ENCODE results near the gene TYSND1.
A peak's percentile ranks its signal among the peaks of the same experiment; 100 is the strongest.
"Not testable (repeated sequence)": the region's sequence is repeated elsewhere in the genome, so short reads cannot be mapped to it uniquely, and the experiment has no call there.

The TYSND1 gene, protein sequence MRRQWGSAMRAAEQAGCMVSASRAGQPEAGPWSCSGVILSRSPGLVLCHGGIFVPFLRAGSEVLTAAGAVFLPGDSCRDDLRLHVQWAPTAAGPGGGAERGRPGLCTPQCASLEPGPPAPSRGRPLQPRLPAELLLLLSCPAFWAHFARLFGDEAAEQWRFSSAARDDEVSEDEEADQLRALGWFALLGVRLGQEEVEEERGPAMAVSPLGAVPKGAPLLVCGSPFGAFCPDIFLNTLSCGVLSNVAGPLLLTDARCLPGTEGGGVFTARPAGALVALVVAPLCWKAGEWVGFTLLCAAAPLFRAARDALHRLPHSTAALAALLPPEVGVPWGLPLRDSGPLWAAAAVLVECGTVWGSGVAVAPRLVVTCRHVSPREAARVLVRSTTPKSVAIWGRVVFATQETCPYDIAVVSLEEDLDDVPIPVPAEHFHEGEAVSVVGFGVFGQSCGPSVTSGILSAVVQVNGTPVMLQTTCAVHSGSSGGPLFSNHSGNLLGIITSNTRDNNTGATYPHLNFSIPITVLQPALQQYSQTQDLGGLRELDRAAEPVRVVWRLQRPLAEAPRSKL

DNA sequence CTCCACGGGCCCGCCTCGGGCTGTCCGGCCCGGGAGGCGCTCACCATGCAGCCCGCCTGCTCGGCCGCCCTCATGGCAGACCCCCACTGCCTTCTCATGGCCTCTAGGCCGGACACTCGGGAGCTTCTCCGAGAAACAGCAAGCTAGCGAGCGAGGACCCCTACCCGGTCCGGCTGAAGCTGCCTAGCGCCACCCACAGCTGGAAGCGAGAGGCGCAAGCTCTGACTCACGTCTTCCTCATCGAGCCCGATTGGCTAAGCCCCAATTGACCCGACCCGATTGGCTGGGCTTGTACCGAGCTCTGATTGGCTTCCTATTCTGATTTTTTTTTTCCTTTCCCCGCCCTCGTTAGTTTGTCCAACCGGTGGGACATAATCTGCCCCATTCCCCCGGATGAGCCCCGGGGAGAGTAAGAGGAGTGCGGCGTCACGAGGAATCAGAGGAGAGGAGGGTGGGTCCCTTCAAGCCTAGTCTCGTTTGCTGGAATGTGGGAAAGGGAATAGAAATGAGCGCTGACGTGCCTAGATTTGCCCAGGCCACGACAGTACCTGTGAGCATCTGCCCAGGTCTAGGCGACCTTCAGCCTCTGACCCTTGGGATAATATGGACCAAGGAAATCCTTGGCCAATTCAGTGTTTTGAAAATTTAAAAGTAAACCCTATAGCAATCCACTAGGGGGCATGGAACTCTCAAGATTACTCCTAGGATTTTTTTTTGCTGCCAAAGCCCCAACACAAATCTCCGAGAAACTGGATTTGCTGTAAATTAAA, at the start of gene TYSND1:
Gene TYSND1, minus strand, starts transcription at position 212 of the 770 bp plus-strand sequence. Its CDS starts 114 bp downstream, at position 98.
- DNase-seq: peak; percentile 99

DNA sequence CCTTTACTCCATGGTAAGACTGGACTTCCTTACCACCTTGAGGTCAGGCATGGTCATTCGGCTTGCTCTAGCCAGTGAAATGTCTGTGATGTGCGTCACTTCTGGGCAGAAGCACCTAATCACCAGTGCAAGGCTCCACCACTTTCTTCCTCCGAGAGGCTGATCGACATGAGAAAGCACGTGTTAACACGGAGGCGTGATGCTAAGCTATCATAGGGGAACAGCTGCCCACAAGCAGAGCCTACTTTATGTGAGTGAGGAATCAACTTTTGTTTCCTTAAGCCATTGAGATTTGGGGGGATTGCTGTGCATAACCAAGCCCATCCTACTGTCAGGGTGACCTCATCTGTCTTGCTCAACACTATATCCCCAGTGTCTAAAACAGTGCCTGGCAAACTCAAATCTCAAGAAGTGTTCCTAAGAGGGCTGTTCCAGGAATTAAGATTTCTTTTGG, 46.9 kb upstream of the TYSND1 start:
- no peak for DNase-seq

DNA sequence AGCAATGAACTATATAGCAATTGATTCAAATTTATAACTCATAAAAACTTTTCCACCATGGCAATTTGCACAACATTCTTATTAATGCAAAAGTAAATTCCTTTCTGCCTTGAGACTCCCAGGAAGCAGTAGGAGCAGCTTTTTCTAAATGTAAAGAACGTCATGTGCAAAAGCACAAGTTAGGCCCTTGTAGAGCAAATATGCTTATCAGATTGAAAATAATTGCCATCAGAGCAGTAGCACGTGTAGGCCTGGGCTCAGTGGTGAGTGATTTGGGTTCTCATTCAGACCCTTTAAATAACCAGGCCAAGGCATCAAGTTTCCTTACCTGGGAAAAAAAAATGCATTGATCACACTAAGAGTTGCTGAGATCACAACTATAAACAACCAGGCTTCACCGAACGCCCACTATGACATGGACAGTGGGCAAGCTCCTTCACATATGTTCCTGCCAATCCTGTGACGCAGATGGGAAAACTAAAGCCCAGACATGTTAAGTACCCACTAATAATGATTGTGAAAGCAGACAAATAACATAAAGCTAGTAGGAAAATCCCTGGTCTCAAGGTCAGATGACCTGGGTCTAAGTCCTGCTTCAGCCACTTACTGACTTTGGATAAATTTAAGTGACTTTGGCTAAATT, 45.9 kb upstream of the TYSND1 start:
- DNase-seq: no peak

DNA sequence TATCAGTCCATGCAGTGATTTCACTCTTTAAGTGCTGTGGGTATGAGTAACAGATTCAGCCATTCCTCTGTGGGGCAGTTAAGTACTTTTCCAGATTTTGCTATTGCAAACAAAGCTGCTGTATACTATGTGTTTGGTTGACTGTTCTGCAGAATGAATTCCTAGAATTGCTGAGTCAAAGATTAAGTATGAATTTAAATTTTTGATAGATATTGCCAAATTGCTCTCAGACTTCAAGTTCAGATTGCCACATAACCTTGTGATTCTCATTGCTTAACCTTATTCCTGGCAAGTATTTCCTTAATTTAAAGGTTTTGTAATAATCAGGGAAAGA, 45.4 kb upstream of the TYSND1 start:
- no peak for DNase-seq

DNA sequence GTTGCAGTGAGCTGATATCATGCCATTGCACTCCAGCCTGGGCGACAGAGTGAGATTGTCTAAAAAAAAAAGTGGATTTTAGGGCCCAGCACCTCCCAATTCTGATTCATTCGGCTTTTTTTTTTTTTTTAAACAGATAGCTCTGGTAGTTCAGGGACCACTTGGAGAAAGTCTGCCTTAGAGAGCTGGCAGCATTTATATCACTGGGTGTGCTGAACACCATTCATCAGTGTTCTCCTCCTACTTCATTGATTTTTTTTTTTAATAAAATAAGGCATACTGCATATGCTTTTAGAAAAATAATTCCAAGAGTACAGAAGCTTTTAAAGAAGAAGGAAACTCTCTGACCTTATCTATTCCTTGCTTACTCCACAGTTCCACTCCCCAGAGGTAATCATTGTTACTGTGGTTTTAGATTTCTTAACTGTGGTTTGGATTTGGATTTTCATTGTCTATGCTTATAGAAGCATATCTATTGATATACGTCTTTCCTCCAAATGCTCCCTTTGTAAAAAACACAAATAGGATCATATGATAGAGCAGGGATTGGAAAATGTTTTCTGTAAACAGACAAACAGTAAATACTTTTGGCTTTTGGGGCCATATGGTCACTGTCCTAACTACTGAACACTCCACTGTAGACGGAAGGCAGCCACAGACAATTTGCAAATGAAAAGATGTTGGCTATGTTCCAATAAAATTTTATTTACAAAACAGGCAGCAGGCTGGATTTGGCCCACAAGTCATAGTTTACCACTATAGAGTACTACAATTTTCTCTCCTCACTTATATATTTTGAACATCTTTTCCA, 44.9 kb upstream of the TYSND1 start:
- no peak for DNase-seq

DNA sequence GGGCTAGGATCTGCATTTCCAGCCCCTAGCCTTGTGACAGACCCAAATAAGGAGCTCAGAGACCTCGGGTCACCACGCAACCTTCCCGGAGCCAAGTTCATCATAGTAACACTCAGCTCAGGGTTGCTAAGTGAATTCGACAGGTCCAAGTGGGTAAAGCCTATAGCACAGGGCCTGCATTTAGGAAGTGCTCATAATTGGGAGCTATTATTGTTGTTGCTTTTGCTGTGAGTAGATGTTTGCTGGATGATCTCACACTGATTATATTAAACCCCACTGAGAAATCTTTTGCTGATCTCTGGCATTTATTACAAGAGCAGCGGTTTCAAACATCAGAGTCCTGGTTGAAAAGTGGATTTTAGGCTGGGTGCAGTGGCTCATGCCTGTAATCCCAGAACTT, 44.1 kb upstream of the TYSND1 start:
- DNase-seq: no peak

DNA sequence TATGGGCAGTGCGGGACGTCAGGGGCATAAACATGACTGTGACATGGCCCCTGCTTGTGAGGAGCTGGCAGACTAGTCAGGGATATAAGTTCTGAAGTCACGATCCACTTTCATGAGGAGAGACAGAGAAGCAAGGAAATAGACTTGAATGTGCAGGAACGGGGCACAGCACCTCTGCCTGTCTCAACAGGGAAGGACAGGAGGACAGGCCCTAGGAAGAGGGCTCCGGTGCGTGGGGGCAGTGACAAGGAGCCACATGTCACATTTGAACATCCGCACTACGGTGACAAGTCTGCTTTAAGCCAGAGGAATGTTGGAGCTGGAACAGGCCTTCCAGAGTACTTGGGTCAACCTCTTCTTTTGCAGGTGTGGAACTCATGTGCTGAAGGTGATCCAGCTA, 43.6 kb upstream of the TYSND1 start:
- no peak for DNase-seq

DNA sequence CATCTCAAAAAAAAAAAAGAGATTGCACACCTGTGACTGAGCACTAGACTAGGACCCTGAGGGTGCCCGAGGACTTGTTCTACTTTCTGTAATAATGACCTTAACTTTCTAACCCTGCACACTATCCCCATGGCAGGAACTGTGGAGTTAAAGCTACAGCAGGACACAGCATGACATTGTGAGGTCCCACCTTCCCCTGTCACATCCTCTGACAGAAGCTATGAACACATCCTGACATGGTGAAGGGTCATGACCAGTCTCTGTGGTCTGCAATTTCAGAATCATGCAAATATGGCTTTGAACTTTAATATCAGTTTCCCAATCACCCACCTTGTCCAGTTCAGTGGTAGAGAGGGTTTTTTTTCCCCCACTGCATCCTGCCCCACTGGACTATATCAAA, 42.3 kb upstream of the TYSND1 start:
- no peak for DNase-seq

DNA sequence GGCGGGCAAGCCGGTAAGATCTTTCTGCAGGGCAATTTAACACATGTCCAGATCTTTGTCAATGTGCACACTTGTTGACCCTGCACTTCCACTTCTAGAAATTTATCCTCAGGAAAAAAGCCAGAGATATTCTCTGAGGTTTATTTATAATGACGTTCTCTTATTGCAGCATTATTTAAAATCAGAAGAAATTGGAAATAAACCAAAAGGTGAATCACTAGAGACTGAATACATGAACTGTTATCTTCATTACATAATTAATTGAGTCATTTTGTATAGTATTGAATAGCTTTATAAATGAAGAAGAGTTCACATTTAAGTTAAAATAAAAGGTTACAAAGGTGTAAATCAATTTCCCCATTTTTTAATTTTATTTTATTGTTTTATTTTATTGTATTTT, 40.1 kb upstream of the TYSND1 start:
- DNase-seq: no peak

DNA sequence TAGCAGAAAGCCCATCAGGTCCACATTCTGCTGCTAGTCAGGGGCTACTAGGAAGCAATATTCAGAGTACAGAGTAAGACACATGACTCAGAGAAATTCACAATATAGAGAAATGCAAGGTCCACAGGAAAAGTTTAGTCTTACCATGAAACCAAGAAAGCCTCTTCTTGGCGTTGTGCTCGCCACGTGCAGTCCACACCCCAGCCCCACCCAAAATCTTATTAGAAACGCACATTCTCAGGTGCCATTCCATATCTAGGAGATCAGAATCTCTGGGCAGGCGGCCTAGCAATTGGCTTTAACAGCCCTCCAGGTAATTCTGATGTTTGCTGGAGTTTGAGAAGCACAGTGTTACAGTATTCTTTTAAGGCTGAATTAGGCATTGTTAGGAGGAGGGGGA, 39.6 kb upstream of the TYSND1 start:
- DNase-seq: no peak

DNA sequence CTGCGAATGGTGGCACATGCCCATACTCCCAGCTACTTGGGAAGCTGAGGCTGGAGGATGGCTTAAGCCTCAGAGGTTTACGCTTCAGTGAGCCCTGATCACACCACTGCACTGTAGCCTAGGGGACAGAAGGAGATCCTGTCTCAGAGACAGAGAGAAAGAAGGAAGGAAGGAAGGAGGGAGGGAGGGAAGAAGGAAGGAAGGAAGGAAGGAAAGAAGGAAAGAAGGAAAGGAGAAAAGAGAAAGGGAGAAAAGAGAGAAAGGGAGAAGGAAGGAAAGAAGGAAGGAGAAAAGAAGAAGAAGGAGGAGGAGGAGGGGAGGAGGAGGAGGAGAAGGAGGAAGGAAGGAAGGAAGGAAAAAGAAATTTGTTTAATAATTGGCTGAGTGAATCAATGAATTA, 36.8 kb upstream of the TYSND1 start:
- DNase-seq: no peak

DNA sequence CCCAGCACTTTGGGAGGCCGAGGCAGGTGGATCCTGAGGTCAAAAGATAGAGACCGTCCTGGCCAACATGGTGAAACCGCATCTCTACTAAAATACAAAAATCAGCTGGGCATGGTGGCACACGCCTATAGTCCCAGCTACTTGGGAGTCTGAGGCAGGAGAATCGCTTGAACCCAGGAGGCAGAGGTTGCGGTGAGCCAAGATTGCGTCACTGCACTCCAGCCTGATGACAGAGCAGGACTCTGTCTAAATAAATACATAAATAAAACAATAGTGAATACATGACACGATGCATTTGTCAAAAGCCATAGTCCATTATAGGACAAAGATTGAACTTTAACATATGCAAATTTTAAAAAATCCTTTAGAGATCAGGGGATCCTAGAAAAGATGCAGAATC, 32.7 kb upstream of the TYSND1 start:
- not testable (repeated sequence) for DNase-seq

DNA sequence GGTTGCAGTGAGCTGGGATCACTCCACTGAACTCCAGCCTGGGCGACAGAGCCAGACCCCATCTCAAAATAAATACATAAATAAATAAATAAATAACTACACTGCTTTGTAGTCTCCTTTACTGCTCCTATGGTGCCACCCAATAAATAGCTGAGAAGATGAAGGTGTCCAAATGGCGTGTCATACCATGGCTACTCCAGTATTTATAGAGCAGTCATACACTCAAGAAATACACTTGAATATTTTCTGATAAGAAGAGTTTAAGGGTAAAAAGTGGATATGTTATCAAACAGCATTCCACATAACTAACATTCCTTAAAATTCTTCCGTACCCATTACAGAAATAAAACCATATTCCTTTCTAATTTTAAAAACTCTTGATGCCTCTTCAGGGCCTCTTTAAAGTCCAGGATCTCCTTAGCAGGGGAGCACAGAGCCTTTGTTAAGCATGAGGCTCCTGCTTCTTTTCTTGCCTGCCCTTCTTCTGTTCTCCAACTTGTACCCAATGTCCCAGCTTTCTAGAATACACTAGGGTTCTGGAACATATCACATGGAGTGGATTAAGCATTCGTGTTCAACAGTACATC, 31.7 kb upstream of the TYSND1 start:
- DNase-seq: no peak

DNA sequence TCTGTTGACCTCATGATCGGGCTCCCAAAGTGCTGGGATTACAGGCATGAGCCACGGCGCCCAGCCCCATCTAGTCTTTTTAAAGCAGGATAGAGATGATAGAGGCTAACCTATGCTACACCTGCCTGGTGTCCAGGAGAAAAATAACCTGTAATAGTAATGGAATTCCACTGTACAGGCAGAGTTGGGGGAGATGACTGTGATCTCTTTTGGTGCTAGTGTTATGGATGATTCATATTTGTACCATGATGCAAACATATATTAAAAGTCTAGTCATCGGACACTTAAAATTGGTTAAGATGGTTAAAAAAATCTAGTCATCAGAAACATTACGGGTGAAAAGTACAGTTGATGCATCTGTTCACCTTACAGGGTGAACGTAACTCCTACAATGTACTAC, 29.9 kb upstream of the TYSND1 start:
- no peak for DNase-seq

DNA sequence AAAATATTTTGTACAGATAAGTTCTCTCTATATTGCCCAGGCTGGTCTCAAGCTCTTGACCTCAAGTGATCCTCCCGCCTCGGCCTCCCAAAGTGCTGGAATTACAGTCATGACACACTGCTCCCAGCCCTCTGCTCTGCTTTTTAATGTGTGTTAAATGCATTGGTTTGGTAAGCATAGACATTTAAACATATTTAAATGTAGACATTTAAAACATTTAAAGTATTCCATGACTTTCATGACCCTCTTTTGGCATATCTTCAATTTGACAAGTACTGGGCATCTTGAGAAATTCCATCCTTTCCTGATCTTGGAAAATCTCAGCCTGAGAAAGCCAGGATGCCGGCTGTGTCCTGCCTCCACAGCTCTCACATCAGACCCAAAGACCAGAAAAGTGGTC, 29.0 kb upstream of the TYSND1 start:
- DNase-seq: no peak

DNA sequence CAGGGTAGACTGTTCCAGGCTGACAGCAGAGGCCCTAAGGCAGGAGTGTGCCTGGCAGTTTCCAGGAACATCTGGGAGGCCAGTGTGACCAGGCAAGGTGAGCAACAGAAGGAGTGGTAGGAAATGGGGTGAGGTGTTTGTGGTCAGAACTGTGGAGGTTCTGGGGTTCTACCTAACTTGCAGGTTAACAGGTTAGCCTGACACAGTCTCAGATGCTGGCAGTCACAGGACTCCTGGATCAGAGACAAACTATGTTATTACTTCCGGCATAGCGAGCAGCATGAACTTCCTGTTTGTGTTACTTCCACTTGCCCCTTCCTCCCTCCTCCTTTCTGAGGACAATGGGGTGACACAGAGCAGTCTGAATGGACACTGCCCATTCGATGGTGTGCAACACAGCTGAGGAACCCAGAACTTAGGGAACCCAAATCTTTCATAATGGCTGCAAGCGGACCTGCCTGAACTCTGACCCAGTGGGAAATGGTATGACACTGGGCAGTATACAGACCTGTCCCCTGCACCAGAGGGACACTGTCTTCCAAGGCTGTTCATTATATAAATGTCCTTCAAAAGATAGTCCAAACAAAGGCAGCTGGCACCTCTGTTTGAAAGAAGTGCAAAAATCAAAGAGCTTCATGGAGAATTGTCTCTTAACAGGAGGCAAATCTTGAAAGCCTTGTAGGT, 27.7 kb upstream of the TYSND1 start:
- no peak for DNase-seq

DNA sequence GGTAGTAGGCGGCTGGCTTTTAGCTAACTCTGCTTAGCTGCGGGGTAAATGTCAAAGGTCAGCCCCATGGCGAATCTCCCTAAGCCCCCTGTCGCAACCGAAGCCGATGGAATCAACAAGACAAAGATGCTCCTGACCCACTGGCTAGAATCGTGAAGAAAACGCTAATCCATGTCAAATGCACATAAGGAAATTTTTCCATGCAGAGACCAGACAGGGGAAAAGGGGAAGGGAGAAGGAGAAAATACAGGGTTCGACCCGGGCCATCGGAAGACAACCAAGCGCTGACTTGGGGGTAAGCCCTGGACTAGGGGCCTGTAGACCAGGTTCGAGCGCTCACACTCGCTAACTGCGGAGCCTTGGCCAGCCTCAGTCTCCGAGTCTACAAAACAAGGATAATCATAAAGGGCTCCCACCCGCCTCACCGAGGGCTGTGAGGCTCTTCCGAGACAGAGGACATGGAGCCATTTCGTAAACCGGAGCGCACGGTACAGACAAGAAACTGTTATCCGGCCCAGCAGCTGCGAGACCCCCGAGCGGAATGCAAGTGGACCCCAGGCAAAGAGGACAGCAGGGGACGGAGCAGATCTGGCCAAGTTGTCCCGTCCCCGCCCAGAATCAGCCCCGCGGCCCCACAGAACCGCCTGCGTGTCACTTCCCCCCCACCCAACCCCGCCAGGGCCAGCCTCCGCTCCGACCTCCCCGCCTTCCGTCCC, 23.3 kb upstream of the TYSND1 start:
- no peak for DNase-seq

DNA sequence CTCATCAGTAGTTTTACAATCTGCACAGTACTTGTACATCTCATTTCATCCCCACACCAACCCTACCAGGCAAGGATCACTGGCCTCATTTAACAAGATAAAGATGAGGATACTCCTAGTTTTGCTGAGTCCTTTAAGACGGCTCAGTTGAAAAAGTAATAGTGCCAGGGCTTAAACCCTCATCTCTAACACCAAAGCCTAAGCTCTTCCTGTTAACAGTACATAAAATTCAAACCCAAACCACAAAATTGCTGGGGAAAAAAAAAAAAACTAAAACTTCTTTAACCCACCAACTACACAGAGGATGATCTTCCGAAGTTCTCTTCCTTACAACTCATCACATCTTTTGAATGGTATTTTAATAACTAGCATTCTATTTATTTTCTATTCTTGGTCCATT, 22.5 kb upstream of the TYSND1 start:
- DNase-seq: no peak

DNA sequence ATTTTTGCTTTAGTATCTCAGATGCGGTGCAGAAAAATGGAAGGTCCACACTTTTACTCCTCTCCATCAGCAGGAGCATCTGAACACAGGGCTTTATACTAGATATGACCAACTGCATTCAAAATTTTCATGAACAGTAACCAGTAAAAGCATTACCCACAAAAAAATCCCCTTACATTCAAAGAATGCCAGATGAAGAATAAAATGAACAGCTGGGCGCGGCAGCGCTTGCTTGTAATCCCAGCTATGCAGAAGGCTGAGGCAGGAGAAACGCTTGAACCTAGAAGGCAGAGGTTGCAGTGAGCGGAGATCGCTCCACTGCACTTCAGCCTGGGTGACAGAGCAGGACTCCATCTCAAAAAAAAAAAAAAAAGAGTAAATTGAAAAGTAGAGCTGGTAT, 20.7 kb upstream of the TYSND1 start:
- DNase-seq: no peak

DNA sequence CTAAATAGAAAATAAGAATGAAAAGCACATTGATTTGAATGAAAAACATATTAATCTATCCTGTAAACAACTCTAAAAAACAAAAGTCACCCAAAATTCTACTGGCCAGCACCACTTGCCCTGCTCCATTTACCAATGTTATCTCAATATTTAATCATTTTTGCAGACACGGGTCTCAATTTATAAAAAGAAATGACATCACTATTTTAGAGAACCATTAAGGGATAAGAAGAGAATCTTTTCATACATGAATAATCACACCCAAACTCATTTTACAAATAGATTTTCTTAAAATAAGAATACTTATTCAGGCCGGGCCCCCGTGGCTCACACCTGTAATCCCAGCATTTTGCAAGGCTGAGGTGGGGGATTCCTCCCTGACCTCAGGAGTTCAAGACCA, 19.9 kb upstream of the TYSND1 start:
- no peak for DNase-seq

DNA sequence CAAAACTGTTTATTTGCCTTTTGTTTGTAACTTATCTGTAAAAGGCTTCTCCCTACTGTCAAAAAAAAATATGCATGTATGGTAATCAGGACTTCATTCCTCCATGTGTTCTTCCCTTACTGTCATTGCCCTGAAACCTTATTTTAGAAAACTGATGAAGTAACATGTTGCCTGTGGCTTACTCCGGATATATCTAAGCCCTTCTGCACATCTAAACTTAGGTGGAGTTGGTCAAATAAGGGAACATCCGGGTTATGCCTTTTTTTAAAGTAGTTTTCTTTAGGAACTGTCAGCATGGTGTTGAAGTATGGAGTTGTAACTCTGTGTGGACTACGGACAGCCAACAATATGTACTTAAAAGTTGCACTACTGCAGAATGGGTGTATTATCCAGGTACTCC, 17.7 kb upstream of the TYSND1 start:
- DNase-seq: no peak

Data from NCI-H1048 (cell line).